HEK293 (cell line): ENCODE results near the gene SERPINE2.

Source experiments
- CTCF ChIA-PET: fragments of 350-600 bp; formaldehyde crosslinking; extraction: SDS; loops from one replicate; lab custom pipeline; 2021; ENCODE audit warnings: antibody characterized with exemption; lab: Yijun Ruan, JAX
- POLR2A ChIA-PET: fragments of 300-600 bp; formaldehyde crosslinking; extraction: SDS; loops from one replicate; lab custom pipeline; 2020; ENCODE audit warnings: antibody characterized with exemption, inconsistent platforms; lab: Yijun Ruan, JAX
- H3K27ac ChIP-seq: fragments of 200-500 bp; sonication (Bioruptor generic); 2 replicates; pipeline ENCODE4 v1.5.1; 2014; ENCODE audit warnings: low read depth, low read length, control low read depth, inconsistent platforms; ENCODE audit errors: extremely low read depth
- H3K36me3 ChIP-seq, 2 experiments: fragments of 200-500 bp in 1 of 2; sonication (Bioruptor generic) in 1 of 2; 1 replicate in 1 of 2; 2 replicates in 1 of 2; pipeline ENCODE4 v1.5.1; 2014 to 2017; ENCODE audit warnings: inconsistent platforms in 2 of 2, low read length in 2 of 2; ENCODE audit not compliant: control insufficient read depth in 2 of 2, insufficient read depth in 1 of 2
- H3K4me1 ChIP-seq: fragments of 200-500 bp; sonication (Bioruptor generic); 2 replicates; pipeline ENCODE4 v1.5.1; 2014; ENCODE audit warnings: mild to moderate bottlenecking, low read length, inconsistent platforms; ENCODE audit not compliant: control insufficient read depth, insufficient read depth
- H3K4me3 ChIP-seq: 2 replicates; pipeline ENCODE4 v1.5.1; 2011; ENCODE audit warnings: low read depth, mild to moderate bottlenecking, control low read depth, low read length, moderate library complexity
- H3K9me3 ChIP-seq: fragments of 200-500 bp; sonication (Bioruptor generic); 2 replicates; pipeline ENCODE4 v1.5.1; 2014; ENCODE audit warnings: low read depth, low read length, inconsistent platforms; ENCODE audit not compliant: control insufficient read depth, insufficient read depth
- BCL11B ChIP-seq: fragments of 450-650 bp; formaldehyde crosslinking; IDR thresholded peaks from 2 replicates; pipeline ENCODE4 v1.5.1; 2016; ENCODE audit warnings: low read depth, missing biosample characterization, missing genetic modification characterization
- EGR2 ChIP-seq: fragments of 450-650 bp; formaldehyde crosslinking; IDR thresholded peaks from 2 replicates; pipeline ENCODE4 v1.5.1; 2016; ENCODE audit warnings: low read depth, missing biosample characterization, missing genetic modification characterization
- GLI2 ChIP-seq: fragments of 450-650 bp; formaldehyde crosslinking; IDR thresholded peaks from 2 replicates; pipeline ENCODE4; 2017; ENCODE audit warnings: missing biosample characterization, missing genetic modification characterization, low read depth, borderline replicate concordance
- HOXC10 ChIP-seq: sonication (generic); formaldehyde crosslinking; IDR thresholded peaks from 2 replicates; pipeline ENCODE4 v1.8.1; 2023; ENCODE audit warnings: mild to moderate bottlenecking, missing genetic modification reagents
- KLF1 ChIP-seq: fragments of 450-650 bp; formaldehyde crosslinking; IDR thresholded peaks from 2 replicates; pipeline ENCODE4 v1.5.1; 2016; ENCODE audit warnings: missing biosample characterization, missing genetic modification characterization
- KLF7 ChIP-seq: fragments of 450-650 bp; formaldehyde crosslinking; IDR thresholded peaks from 2 replicates; pipeline ENCODE4 v1.5.1; 2016; ENCODE audit warnings: missing biosample characterization, missing genetic modification characterization, borderline replicate concordance
- MZF1 ChIP-seq: fragments of 450-650 bp; formaldehyde crosslinking; IDR thresholded peaks from 2 replicates; pipeline ENCODE4 v1.5.1; 2017; ENCODE audit warnings: missing biosample characterization, missing genetic modification characterization, borderline replicate concordance
- OVOL3 ChIP-seq: fragments of 450-650 bp; formaldehyde crosslinking; IDR thresholded peaks from 2 replicates; pipeline ENCODE4 v1.5.1; 2016; ENCODE audit warnings: missing biosample characterization, missing genetic modification characterization
- SETDB1 ChIP-seq: IDR thresholded peaks from one replicate; pipeline ENCODE4 v1.6.1; 2017; ENCODE audit warnings: mild to moderate bottlenecking, low read length, moderate library complexity, mixed read lengths; ENCODE audit not compliant: insufficient read length
- YY1 ChIP-seq: fragments of 450-650 bp; formaldehyde crosslinking; IDR thresholded peaks from 2 replicates; pipeline ENCODE4 v1.5.1; 2018; ENCODE audit warnings: missing biosample characterization, missing genetic modification characterization
- ZBTB20 ChIP-seq: fragments of 450-650 bp; formaldehyde crosslinking; IDR thresholded peaks from 2 replicates; pipeline ENCODE4 v1.5.1; 2016; ENCODE audit warnings: missing biosample characterization, missing genetic modification characterization
- ZBTB48 ChIP-seq: fragments of 450-650 bp; formaldehyde crosslinking; IDR thresholded peaks from 2 replicates; pipeline ENCODE4 v1.5.1; 2016; ENCODE audit warnings: missing biosample characterization, missing genetic modification characterization
- ZNF133 ChIP-seq: fragments of 450-650 bp; formaldehyde crosslinking; IDR thresholded peaks from 2 replicates; pipeline ENCODE4 v1.5.1; 2016; ENCODE audit warnings: missing biosample characterization, missing genetic modification characterization
- ZNF24 ChIP-seq: fragments of 450-650 bp; formaldehyde crosslinking; IDR thresholded peaks from 2 replicates; pipeline ENCODE4 v1.5.1; 2016; ENCODE audit warnings: missing biosample characterization, missing genetic modification characterization
- ZNF324 ChIP-seq: fragments of 450-650 bp; formaldehyde crosslinking; IDR thresholded peaks from 2 replicates; pipeline ENCODE4 v1.5.1; 2016; ENCODE audit warnings: missing biosample characterization, missing genetic modification characterization
- ZNF391 ChIP-seq: fragments of 450-650 bp; formaldehyde crosslinking; IDR thresholded peaks from 2 replicates; pipeline ENCODE4 v1.5.1; 2016; ENCODE audit warnings: low read depth, missing biosample characterization, missing genetic modification characterization, borderline replicate concordance
- ZNF433 ChIP-seq: fragments of 450-650 bp; formaldehyde crosslinking; IDR thresholded peaks from 2 replicates; pipeline ENCODE4 v1.5.1; 2016; ENCODE audit warnings: missing biosample characterization, missing genetic modification characterization, low read depth
- ZNF530 ChIP-seq: fragments of 450-650 bp; formaldehyde crosslinking; IDR thresholded peaks from 2 replicates; pipeline ENCODE4 v1.5.1; 2016; ENCODE audit warnings: low read depth, missing biosample characterization, missing genetic modification characterization
- ZNF600 ChIP-seq: fragments of 450-650 bp; formaldehyde crosslinking; IDR thresholded peaks from 2 replicates; pipeline ENCODE4 v1.5.1; 2016; ENCODE audit warnings: missing biosample characterization, missing genetic modification characterization
- ZNF654 ChIP-seq: fragments of 450-650 bp; formaldehyde crosslinking; IDR thresholded peaks from 2 replicates; pipeline ENCODE4 v1.5.1; 2016; ENCODE audit warnings: low read depth, missing biosample characterization, missing genetic modification characterization
- ZNF747 ChIP-seq: fragments of 450-650 bp; formaldehyde crosslinking; IDR thresholded peaks from 2 replicates; pipeline ENCODE4 v1.5.1; 2016; ENCODE audit warnings: missing biosample characterization, missing genetic modification characterization
- ZNF791 ChIP-seq: fragments of 450-650 bp; formaldehyde crosslinking; IDR thresholded peaks from 2 replicates; pipeline ENCODE4 v1.5.1; 2016; ENCODE audit warnings: missing biosample characterization, missing genetic modification characterization
- ZSCAN30 ChIP-seq: fragments of 450-650 bp; IDR thresholded peaks from 2 replicates; pipeline ENCODE4 v1.5.1; 2018; ENCODE audit warnings: missing biosample characterization, mild to moderate bottlenecking, missing genetic modification characterization, moderate library complexity
- TF ChIP-seq, protein P1 (sequence below): fragments of 450-650 bp; formaldehyde crosslinking; IDR thresholded peaks from 2 replicates; pipeline ENCODE4 v1.5.1; 2016; ENCODE audit warnings: missing biosample characterization, missing genetic modification characterization
- TF ChIP-seq, protein P2 (sequence below): fragments of 450-650 bp; formaldehyde crosslinking; IDR thresholded peaks from 2 replicates; pipeline ENCODE4 v1.5.1; 2016; ENCODE audit warnings: missing biosample characterization, missing genetic modification characterization
- TF ChIP-seq, protein P3 (sequence below): fragments of 450-650 bp; formaldehyde crosslinking; IDR thresholded peaks from 2 replicates; pipeline ENCODE4 v1.5.1; 2016; ENCODE audit warnings: missing biosample characterization, missing genetic modification characterization
- TF ChIP-seq, protein P4 (sequence below): fragments of 450-650 bp; formaldehyde crosslinking; IDR thresholded peaks from 2 replicates; pipeline ENCODE4 v1.5.1; 2016; ENCODE audit warnings: missing biosample characterization, missing genetic modification characterization, low read depth
- TF ChIP-seq, protein P5 (sequence below): fragments of 450-650 bp; formaldehyde crosslinking; IDR thresholded peaks from 2 replicates; pipeline ENCODE4 v1.5.1; 2016; ENCODE audit warnings: missing biosample characterization, missing genetic modification characterization
- TF ChIP-seq, protein P6 (sequence below): fragments of 450-650 bp; formaldehyde crosslinking; IDR thresholded peaks from 2 replicates; pipeline ENCODE4; 2016; ENCODE audit warnings: missing biosample characterization, missing genetic modification characterization

SERPINE2 gene

DNA sequence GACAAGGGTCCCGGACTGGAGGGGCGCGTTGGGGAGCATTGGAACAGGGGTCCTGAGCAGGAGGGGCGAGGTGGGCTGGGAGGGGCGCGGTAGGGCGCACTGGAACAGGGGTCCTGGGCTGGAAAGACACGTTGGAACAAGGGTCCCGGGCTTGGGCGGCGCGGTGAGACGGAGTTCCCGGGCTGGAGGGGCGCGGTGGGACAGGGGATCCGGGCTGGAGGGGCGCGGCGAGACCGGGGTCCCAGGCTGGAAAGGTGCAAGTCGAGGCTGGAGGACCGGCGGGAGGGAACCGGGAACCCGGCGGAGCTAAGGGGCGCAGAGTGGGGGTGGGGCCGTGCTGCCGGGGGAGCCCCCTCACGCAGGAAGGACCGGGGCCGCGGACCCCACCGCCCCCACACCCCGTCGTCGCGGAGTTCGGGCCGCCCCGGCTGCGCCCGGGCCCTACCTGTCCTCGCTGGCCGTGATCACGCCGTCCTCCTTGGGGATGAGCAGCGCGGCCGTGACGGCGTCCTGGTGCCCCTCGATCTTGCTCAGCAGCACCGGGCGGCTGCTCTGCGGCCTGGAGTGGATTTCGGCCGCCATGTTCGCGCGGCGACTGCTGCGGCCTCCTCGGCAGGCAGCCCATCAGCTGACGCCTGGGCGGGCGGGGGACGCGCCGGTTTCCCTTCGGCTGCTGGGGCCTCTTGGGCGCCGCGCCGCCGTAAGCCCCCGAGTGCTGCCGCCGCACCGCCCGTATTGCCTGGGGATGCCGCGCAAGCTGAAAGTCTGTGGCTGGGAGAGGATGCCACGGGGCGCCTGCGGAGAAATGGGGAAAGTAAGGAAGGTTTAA, 94.2 kb downstream of the SERPINE2 start, which contains the start of gene WDFY1:
TSS of gene WDFY1 (minus strand) at position 633 of the 829 bp plus-strand sequence. CDS start at position 582, 51 bp downstream.
- H3K27ac ChIP-seq: peak within 1 kb of the TSS; percentile 84
- no peaks in the 10 kb centered on the region for H3K9me3 ChIP-seq
- no peaks in the 10 kb centered on the region for H3K36me3 ChIP-seq
- POLR2A ChIA-PET: interaction anchor here (0.9 to 1.1 kb wide), 2 partner anchors 9 to 11 kb away, joined by 3 to 4 read pairs; no protein-coding TSS in a partner anchor
- CTCF ChIA-PET: interaction anchor here (0.6 to 1.1 kb wide), 3 partner anchors 10 to 16 kb away, joined by 3 to 4 read pairs (median 4); no protein-coding TSS in a partner anchor
- H3K4me1 ChIP-seq: no peaks in the 10 kb centered on the region
- peak within 1 kb of the TSS; percentile 98 for H3K4me3 ChIP-seq
- TF ChIP-seq ZNF600 (tag by site-specific recombination) (peak; percentile 57), HOXC10 (no peak), ZNF391 (tag by site-specific recombination) (no peak), ZNF791 (tag by site-specific recombination) (no peak), ZBTB20 (tag by site-specific recombination) (peak; percentile 97), ZNF433 (tag by site-specific recombination) (no peak), BCL11B (tag by site-specific recombination) (no peak), ZSCAN30 (tag by site-specific recombination) (peak; percentile 82), ZNF654 (tag by site-specific recombination) (no peak), SETDB1 (no peak), ZNF24 (tag by site-specific recombination) (no peak), KLF1 (tag by site-specific recombination) (0 out of 2 replicates have a peak, but pooled peaks have one; percentile 13), ZNF133 (no peak), ZBTB48 (tag by site-specific recombination) (no peak), ZNF530 (no peak), ZNF747 (tag by site-specific recombination) (no peak), MZF1 (no peak), GLI2 (tag by site-specific recombination) (no peak), ZNF324 (tag by site-specific recombination) (0 out of 2 replicates have a peak, but pooled peaks have one; percentile 19), EGR2 (tag by site-specific recombination) (peak; percentile 38; the same call in 1 of the 2 replicates), OVOL3 (no peak), YY1 (tag by site-specific recombination) (peak; percentile 84), KLF7 (tag by site-specific recombination) (no peak)
- TF ChIP-seq, protein P1, sequence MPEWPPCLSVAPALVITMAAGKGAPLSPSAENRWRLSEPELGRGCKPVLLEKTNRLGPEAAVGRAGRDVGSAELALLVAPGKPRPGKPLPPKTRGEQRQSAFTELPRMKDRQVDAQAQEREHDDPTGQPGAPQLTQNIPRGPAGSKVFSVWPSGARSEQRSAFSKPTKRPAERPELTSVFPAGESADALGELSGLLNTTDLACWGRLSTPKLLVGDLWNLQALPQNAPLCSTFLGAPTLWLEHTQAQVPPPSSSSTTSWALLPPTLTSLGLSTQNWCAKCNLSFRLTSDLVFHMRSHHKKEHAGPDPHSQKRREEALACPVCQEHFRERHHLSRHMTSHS: no peak
- TF ChIP-seq, protein P2, sequence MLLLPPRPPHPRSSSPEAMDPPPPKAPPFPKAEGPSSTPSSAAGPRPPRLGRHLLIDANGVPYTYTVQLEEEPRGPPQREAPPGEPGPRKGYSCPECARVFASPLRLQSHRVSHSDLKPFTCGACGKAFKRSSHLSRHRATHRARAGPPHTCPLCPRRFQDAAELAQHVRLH (tag by site-specific recombination): no peak
- TF ChIP-seq, protein P3, sequence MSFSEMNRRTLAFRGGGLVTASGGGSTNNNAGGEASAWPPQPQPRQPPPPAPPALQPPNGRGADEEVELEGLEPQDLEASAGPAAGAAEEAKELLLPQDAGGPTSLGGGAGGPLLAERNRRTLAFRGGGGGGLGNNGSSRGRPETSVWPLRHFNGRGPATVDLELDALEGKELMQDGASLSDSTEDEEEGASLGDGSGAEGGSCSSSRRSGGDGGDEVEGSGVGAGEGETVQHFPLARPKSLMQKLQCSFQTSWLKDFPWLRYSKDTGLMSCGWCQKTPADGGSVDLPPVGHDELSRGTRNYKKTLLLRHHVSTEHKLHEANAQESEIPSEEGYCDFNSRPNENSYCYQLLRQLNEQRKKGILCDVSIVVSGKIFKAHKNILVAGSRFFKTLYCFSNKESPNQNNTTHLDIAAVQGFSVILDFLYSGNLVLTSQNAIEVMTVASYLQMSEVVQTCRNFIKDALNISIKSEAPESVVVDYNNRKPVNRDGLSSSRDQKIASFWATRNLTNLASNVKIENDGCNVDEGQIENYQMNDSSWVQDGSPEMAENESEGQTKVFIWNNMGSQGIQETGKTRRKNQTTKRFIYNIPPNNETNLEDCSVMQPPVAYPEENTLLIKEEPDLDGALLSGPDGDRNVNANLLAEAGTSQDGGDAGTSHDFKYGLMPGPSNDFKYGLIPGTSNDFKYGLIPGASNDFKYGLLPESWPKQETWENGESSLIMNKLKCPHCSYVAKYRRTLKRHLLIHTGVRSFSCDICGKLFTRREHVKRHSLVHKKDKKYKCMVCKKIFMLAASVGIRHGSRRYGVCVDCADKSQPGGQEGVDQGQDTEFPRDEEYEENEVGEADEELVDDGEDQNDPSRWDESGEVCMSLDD (tag by site-specific recombination): 0 out of 2 replicates have a peak, but pooled peaks have one; percentile 44
- TF ChIP-seq, protein P4, sequence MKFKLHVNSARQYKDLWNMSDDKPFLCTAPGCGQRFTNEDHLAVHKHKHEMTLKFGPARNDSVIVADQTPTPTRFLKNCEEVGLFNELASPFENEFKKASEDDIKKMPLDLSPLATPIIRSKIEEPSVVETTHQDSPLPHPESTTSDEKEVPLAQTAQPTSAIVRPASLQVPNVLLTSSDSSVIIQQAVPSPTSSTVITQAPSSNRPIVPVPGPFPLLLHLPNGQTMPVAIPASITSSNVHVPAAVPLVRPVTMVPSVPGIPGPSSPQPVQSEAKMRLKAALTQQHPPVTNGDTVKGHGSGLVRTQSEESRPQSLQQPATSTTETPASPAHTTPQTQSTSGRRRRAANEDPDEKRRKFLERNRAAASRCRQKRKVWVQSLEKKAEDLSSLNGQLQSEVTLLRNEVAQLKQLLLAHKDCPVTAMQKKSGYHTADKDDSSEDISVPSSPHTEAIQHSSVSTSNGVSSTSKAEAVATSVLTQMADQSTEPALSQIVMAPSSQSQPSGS: no peak
- TF ChIP-seq, protein P5, sequence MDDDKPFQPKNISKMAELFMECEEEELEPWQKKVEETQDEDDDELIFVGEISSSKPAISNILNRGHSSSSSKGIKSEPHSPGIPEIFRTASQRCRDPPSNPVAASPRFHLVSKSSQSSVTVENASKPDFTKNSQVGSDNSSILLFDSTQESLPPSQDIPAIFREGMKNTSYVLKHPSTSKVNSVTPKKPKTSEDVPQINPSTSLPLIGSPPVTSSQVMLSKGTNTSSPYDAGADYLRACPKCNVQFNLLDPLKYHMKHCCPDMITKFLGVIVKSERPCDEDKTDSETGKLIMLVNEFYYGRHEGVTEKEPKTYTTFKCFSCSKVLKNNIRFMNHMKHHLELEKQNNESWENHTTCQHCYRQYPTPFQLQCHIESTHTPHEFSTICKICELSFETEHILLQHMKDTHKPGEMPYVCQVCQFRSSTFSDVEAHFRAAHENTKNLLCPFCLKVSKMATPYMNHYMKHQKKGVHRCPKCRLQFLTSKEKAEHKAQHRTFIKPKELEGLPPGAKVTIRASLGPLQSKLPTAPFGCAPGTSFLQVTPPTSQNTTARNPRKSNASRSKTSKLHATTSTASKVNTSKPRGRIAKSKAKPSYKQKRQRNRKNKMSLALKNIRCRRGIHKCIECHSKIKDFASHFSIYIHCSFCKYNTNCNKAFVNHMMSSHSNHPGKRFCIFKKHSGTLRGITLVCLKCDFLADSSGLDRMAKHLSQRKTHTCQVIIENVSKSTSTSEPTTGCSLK (tag by site-specific recombination): no peak
- TF ChIP-seq, protein P6, sequence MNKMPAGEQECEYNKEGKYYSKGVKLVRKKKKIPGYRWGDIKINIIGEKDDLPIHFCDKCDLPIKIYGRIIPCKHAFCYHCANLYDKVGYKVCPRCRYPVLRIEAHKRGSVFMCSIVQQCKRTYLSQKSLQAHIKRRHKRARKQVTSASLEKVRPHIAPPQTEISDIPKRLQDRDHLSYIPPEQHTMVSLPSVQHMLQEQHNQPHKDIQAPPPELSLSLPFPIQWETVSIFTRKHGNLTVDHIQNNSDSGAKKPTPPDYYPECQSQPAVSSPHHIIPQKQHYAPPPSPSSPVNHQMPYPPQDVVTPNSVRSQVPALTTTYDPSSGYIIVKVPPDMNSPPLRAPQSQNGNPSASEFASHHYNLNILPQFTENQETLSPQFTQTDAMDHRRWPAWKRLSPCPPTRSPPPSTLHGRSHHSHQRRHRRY (tag by site-specific recombination): no peak
